Muscle of leg (tissue), 11 donors: ENCODE results near the gene CARD10. TPM values are rescaled to one million over a fixed set of nuclear protein-coding genes. Genes with fewer than 3 reads are reported as not detected.

Source experiments
- DNase-seq: peaks from one replicate; pipeline ENCODE4 v3.0.0; 2013
- H3K27ac ChIP-seq: one replicate; pipeline ENCODE4 v1.5.1; 2013; ENCODE audit warnings: mild to moderate bottlenecking, low read length, control low read depth
- H3K27me3 ChIP-seq: one replicate; pipeline ENCODE4 v1.6.1; 2013; ENCODE audit warnings: low read length; ENCODE audit not compliant: control insufficient read depth, insufficient read depth
- H3K36me3 ChIP-seq: one replicate; pipeline ENCODE4 v1.6.1; 2013; ENCODE audit warnings: low read length; ENCODE audit not compliant: control insufficient read depth, insufficient read depth
- H3K4me1 ChIP-seq: one replicate; pipeline ENCODE4 v1.6.1; 2013; ENCODE audit warnings: low read length; ENCODE audit not compliant: control insufficient read depth, insufficient read depth
- H3K4me3 ChIP-seq: one replicate; pipeline ENCODE4 v1.5.1; 2013; ENCODE audit warnings: low read length, control low read depth
- H3K9me3 ChIP-seq: replicated peaks from 2 replicates; pipeline ENCODE4 v1.6.1; 2013; ENCODE audit warnings: low read depth, low read length; ENCODE audit not compliant: control insufficient read depth
- WGBS: methylation state at CpG from one replicate; pipeline ENCODE4 v1.1.5; 2013; ENCODE audit warnings: missing lambda C conversion rate; ENCODE audit not compliant: insufficient coverage; 5-methylcytosine and 5-hydroxymethylcytosine counted together
- polyA plus RNA-seq, 8 donors: library from polyadenylated mRNA; unstranded; fragments of 120-200 nt; gene quantifications; one replicate each; pipeline versions ENCODE4 v1.2.1 to v1.2.3, GENCODE V29; 2013; ENCODE audit warnings: inconsistent platforms in 1 of 8, low replicate concordance in 1 of 8; ENCODE audit not compliant: insufficient read length in 8 of 8, insufficient read depth in 1 of 8
- total RNA-seq: library from RNA; stranded (reverse); fragments of 120-200 nt; gene quantifications from one replicate; pipeline ENCODE4 v1.2.4, GENCODE V29; 2013

The CARD10 gene
- total and polyA plus RNA-seq, 9 donors, result 7.8 to 19.3 (median 13.3) TPM

DNA sequence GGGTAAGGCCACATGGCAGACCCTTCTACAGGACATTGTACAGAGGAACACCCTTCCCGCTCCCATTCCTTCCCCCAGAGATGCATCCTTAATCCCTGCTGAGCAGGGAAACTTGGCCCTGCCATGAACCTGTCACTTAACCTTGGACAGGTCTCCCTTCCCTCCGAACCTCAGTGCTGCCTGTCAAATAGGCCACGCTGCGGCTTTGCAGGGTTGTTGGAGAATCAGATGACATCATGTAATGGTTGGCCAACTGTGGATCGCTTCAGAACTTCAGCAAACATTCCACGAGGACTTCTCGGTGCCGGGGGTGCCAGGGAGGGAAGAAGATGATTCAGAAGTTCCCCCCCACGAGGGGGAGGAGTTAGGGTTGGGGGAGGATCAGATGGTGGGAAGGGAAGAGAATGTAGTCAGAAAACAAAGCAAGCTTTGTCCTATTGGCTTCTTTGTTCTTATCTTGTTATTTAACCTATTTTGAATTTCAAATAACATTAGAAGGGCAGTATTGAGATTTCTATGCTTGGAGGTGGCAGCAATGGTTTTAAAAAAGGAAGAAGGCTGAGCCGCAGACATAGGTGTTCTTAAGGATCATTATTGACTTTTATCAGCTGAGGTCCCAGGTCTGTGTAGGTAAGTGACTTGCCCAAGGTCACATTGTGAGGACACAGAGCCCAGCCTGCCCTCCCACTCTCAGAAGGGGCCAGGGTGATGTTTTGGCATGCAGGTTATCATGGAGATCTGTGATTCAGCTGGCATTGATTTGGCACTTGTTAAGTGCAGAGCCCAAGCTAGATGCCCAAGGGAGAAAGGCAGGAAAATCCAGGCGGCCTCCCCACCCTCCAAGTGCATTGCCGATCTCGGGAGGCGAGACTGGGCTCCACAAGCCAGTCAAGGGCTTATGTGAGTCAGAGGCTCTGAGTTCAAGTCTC is 44.2 kb upstream of the CARD10 start:
- peaks cover 42% of the 10 kb centered on the region for H3K36me3 ChIP-seq
- no peaks in the 10 kb centered on the region for H3K9me3 ChIP-seq
- no peak overlapping the region for H3K4me3 ChIP-seq
- WGBS, result 46% methylated on average over 7 of the region's 14 CpGs
- peak; percentile 61 for DNase-seq
- H3K27me3 ChIP-seq, result peaks cover 9% of the 10 kb centered on the region
- H3K4me1 ChIP-seq, result peaks cover 73% of the 10 kb centered on the region
- peak overlapping the region; percentile 72 for H3K27ac ChIP-seq

DNA sequence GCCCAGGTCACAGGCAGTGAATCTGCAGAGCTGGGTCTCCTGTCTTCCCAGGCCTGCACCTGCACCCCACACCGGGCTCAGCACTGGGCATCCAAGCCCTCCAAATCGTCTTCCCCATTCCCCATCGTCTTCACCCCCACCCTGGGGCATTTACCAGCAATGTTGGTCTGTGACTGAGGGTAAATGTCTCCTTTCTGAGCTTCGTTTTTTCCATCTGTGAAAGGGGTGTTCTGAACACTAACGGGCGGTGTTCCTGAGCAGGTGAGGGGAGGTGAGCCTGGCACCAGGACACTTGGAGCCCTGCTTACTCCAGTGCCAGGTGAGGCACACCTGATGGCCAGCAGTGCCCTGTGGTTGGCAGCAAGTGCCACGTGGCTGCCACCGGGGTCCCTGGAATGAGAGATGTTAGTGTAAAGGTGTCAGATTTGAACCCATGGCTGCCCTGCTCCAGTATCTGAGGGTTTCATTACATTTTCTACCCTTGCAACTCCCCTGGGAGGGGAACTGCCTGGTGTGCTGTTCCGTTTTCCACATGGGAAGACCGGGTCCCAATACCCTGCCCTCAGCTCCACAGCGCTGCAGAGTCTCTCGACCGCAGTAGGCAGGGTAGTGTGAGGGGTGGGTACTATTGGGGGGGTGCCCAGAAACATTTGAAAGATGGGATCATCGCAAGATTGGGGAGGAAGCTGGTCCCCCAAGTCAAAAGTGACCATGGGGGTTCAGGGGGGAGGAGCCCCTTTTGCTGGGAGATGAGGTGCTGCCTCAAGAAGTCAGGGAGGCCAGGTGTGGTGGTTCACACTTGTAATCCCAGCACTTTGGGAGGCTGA is 43.0 kb upstream of the CARD10 start:
- 78% methylated on average over 4 of the region's 14 CpGs for WGBS
- H3K9me3 ChIP-seq, result no peaks in the 10 kb centered on the region
- peaks cover 32% of the 10 kb centered on the region for H3K36me3 ChIP-seq
- H3K4me3 ChIP-seq, result peak overlapping the region; percentile 91
- H3K27ac ChIP-seq, result peak overlapping the region; percentile 94
- H3K27me3 ChIP-seq, result peaks cover 9% of the 10 kb centered on the region
- peaks cover 71% of the 10 kb centered on the region for H3K4me1 ChIP-seq
- DNase-seq, result no peak

GRCh38 chr22:37561212-37562048 is 42.2 kb upstream of the CARD10 start:
- WGBS, result under 1% methylated on average over 48 of the region's 56 CpGs
- H3K27ac ChIP-seq, result peak overlapping the region; percentile 94
- peaks cover 9% of the 10 kb centered on the region for H3K27me3 ChIP-seq
- peaks cover 23% of the 10 kb centered on the region for H3K36me3 ChIP-seq
- H3K4me3 ChIP-seq, result peak overlapping the region; percentile 91
- peaks cover 71% of the 10 kb centered on the region for H3K4me1 ChIP-seq
- DNase-seq, result peak; percentile 95
- H3K9me3 ChIP-seq, result no peaks in the 10 kb centered on the region

- Histone ChIP-seq H3K4me1 (peaks cover 66% of the 10 kb centered on the region), H3K36me3 (peaks cover 16% of the 10 kb centered on the region), H3K9me3 (no peaks in the 10 kb centered on the region), H3K4me3 (peak overlapping the region; percentile 91), H3K27me3 (peaks cover 9% of the 10 kb centered on the region), H3K27ac (peak overlapping the region; percentile 94)
- 0% methylated on average over 59 of the region's 72 CpGs for WGBS
- DNase-seq, result peak; percentile 66
These were observed 41.5 kb upstream of the CARD10 start for GRCh38 chr22:37560608-37561211.

GRCh38 chr22:37559901-37560607 is 40.8 kb upstream of the CARD10 start, which contains the start of gene CDC42EP1:
Gene CDC42EP1 (plus strand): TSS chr22:37560480. CDS start chr22:37566350, 5,870 bp downstream.
- 1% methylated on average over 68 of the region's 76 CpGs for WGBS
- Histone ChIP-seq H3K9me3 (no peaks in the 10 kb centered on the region), H3K27me3 (peaks cover 9% of the 10 kb centered on the region), H3K4me1 (peaks cover 66% of the 10 kb centered on the region), H3K4me3 (peak within 1 kb of the TSS; percentile 91), H3K27ac (peak within 1 kb of the TSS; percentile 94), H3K36me3 (peaks cover 16% of the 10 kb centered on the region)
- peak; percentile 80 for DNase-seq

GRCh38 chr22:37559521-37559900 is 40.3 kb upstream of the CARD10 start:
- no peak for DNase-seq
- H3K36me3 ChIP-seq, result peaks cover 16% of the 10 kb centered on the region
- peaks cover 63% of the 10 kb centered on the region for H3K4me1 ChIP-seq
- no CpG with 5 or more reads among the region's 6 CpGs for WGBS
- H3K27me3 ChIP-seq, result peaks cover 9% of the 10 kb centered on the region
- peak overlapping the region; percentile 47 for H3K4me3 ChIP-seq
- no peaks in the 10 kb centered on the region for H3K9me3 ChIP-seq
- H3K27ac ChIP-seq, result peak overlapping the region; percentile 92

GRCh38 chr22:37558815-37559214 is 39.6 kb upstream of the CARD10 start:
- peaks cover 10% of the 10 kb centered on the region for H3K36me3 ChIP-seq
- peak overlapping the region; percentile 59 for H3K27ac ChIP-seq
- no peak for DNase-seq
- no peak overlapping the region for H3K4me3 ChIP-seq
- peaks cover 9% of the 10 kb centered on the region for H3K27me3 ChIP-seq
- peaks cover 56% of the 10 kb centered on the region for H3K4me1 ChIP-seq
- no peaks in the 10 kb centered on the region for H3K9me3 ChIP-seq
- 54% methylated on average over 6 of the region's 7 CpGs for WGBS

GRCh38 chr22:37557321-37558001 is 38.2 kb upstream of the CARD10 start:
- H3K4me1 ChIP-seq, result peaks cover 54% of the 10 kb centered on the region

More at GRCh38 chr22:37557321-37558001, 38.2 kb upstream of the CARD10 start:
- Histone ChIP-seq H3K9me3 (no peaks in the 10 kb centered on the region), H3K27ac (peak overlapping the region; percentile 79), H3K4me3 (no peak overlapping the region), H3K36me3 (peaks cover 6% of the 10 kb centered on the region), H3K27me3 (peaks cover 9% of the 10 kb centered on the region)
- 85% methylated on average over 2 of the region's 7 CpGs for WGBS
- DNase-seq, result no peak
